ENCODE results near the gene TTLL11.

The TTLL11 gene

GRCh38 chr9:121815546-121816448, 277.3 kb downstream of the TTLL11 start:
- H3K9ac ChIP-seq (ENCODE audit: low read depth, low read length, poor library complexity, severe bottlenecking) = no peak overlapping the region
- no peaks in the 10 kb centered on the region for H3K36me3 ChIP-seq (ENCODE audit: insufficient read depth, low read length)
- H4K20me1 ChIP-seq (ENCODE audit: insufficient read depth, low read length, poor library complexity, severe bottlenecking) = no peaks in the 10 kb centered on the region
- H3K4me2 ChIP-seq (ENCODE audit: low read depth, low read length, poor library complexity, severe bottlenecking) = no peak overlapping the region
- no peak overlapping the region for H2AFZ ChIP-seq (ENCODE audit: low read length)
- H3K4me3 ChIP-seq (ENCODE audit: low read length, poor library complexity, severe bottlenecking) = no peak overlapping the region
- no peaks in the 10 kb centered on the region for H3K79me2 ChIP-seq (ENCODE audit: insufficient read depth, low read length)
- TF ChIP-seq EZH2phosphoT487 (IDR thresholded peaks at IDR 0.05; ENCODE audit: borderline replicate concordance) = no peak
- TF ChIP-seq CTCF (conservative IDR thresholded peaks at IDR 0.05; ENCODE audit: low read length) = no peak
- peaks cover 23% of the 10 kb centered on the region for H3K4me1 ChIP-seq (ENCODE audit: insufficient read depth, low read length, poor library complexity, severe bottlenecking)
- H3K9me3 ChIP-seq (ENCODE audit: insufficient read depth, low read depth, low read length) = no peaks in the 10 kb centered on the region
- H3K9me2 ChIP-seq (replicated peaks; ENCODE audit: low read depth, low read length) = no peaks in the 10 kb centered on the region
- H3F3A ChIP-seq (ENCODE audit: low read depth) = no peaks in the 10 kb centered on the region
- no peaks in the 10 kb centered on the region for H3K27me3 ChIP-seq (ENCODE audit: insufficient read depth, low read length, poor library complexity, severe bottlenecking)

GRCh38 chr9:121815084-121815483, 278.0 kb downstream of the TTLL11 start:
- no peak overlapping the region for H3K4me2 ChIP-seq (ENCODE audit: low read depth, low read length, poor library complexity, severe bottlenecking)
- no peak overlapping the region for H3K4me3 ChIP-seq (ENCODE audit: low read length, poor library complexity, severe bottlenecking)
- H3F3A ChIP-seq (ENCODE audit: low read depth) = no peaks in the 10 kb centered on the region
- H3K4me1 ChIP-seq (ENCODE audit: insufficient read depth, low read length, poor library complexity, severe bottlenecking) = peaks cover 16% of the 10 kb centered on the region
- H3K9me3 ChIP-seq (ENCODE audit: insufficient read depth, low read depth, low read length) = no peaks in the 10 kb centered on the region
- H3K27me3 ChIP-seq (ENCODE audit: insufficient read depth, low read length, poor library complexity, severe bottlenecking) = no peaks in the 10 kb centered on the region
- H4K20me1 ChIP-seq (ENCODE audit: insufficient read depth, low read length, poor library complexity, severe bottlenecking) = no peaks in the 10 kb centered on the region
- no peaks in the 10 kb centered on the region for H3K36me3 ChIP-seq (ENCODE audit: insufficient read depth, low read length)
- no peaks in the 10 kb centered on the region for H3K79me2 ChIP-seq (ENCODE audit: insufficient read depth, low read length)
- H3K9ac ChIP-seq (ENCODE audit: low read depth, low read length, poor library complexity, severe bottlenecking) = no peak overlapping the region
- H3K9me2 ChIP-seq (replicated peaks; ENCODE audit: low read depth, low read length) = no peaks in the 10 kb centered on the region
- no peak overlapping the region for H2AFZ ChIP-seq (ENCODE audit: low read length)
- TF ChIP-seq CTCF (conservative IDR thresholded peaks at IDR 0.05; ENCODE audit: low read length) (no peak), EZH2phosphoT487 (IDR thresholded peaks at IDR 0.05; ENCODE audit: borderline replicate concordance) (no peak)

GRCh38 chr9:121814594-121814993, 278.5 kb downstream of the TTLL11 start:
- Histone ChIP-seq H3K9me2 (replicated peaks; ENCODE audit: low read depth, low read length) (no peaks in the 10 kb centered on the region), H3K27me3 (ENCODE audit: insufficient read depth, low read length, poor library complexity, severe bottlenecking) (no peaks in the 10 kb centered on the region), H2AFZ (ENCODE audit: low read length) (no peak overlapping the region), H3K4me2 (ENCODE audit: low read depth, low read length, poor library complexity, severe bottlenecking) (no peak overlapping the region), H3K36me3 (ENCODE audit: insufficient read depth, low read length) (no peaks in the 10 kb centered on the region), H3F3A (ENCODE audit: low read depth) (no peaks in the 10 kb centered on the region), H3K9me3 (ENCODE audit: insufficient read depth, low read depth, low read length) (no peaks in the 10 kb centered on the region), H3K4me1 (ENCODE audit: insufficient read depth, low read length, poor library complexity, severe bottlenecking) (peaks cover 11% of the 10 kb centered on the region), H3K9ac (ENCODE audit: low read depth, low read length, poor library complexity, severe bottlenecking) (no peak overlapping the region), H4K20me1 (ENCODE audit: insufficient read depth, low read length, poor library complexity, severe bottlenecking) (no peaks in the 10 kb centered on the region), H3K4me3 (ENCODE audit: low read length, poor library complexity, severe bottlenecking) (no peak overlapping the region), H3K79me2 (ENCODE audit: insufficient read depth, low read length) (no peaks in the 10 kb centered on the region)
- TF ChIP-seq EZH2phosphoT487 (IDR thresholded peaks at IDR 0.05; ENCODE audit: borderline replicate concordance) (no peak), CTCF (conservative IDR thresholded peaks at IDR 0.05; ENCODE audit: low read length) (no peak)

Measured in Loucy (cell line).